ENCODE data around the gene ADISSP.

DNA sequence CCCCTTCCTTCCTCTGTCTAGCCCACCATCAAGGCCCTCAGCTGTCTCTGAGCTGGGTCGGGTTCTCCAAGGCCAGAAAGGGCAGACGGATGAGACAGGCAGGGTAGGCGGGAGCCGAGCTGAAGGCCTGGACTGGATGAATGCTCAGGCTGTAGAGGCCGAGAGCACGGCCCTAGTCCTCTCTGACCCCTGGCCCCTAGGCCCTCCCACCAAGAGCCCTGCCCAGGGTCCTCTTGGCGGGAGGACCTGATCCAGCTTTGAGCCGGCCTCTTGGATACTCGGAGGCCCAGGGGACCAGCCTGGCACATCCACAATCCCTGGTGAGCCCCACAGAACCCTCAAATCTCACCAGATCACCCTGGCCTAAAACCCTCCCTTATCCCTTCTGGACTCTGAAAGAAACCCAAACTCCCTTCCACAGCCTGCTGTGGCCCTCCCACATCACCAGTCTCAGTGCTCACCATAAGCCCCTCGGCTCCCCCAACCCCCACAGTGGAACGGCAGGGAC lies 8.2 kb downstream of the ADISSP start:
- TF ChIP-seq POLR2AphosphoS5 (IDR thresholded peaks at IDR 0.05; ENCODE audit: low read depth) (no peak), CREB1 (CRISPR knock-in tag; IDR thresholded peaks at IDR 0.05; ENCODE audit: low read depth) (no peak), EZH2 (IDR thresholded peaks at IDR 0.05; ENCODE audit: low read depth, unreplicated experiment) (no peak)
- TF ChIP-seq, protein P1, sequence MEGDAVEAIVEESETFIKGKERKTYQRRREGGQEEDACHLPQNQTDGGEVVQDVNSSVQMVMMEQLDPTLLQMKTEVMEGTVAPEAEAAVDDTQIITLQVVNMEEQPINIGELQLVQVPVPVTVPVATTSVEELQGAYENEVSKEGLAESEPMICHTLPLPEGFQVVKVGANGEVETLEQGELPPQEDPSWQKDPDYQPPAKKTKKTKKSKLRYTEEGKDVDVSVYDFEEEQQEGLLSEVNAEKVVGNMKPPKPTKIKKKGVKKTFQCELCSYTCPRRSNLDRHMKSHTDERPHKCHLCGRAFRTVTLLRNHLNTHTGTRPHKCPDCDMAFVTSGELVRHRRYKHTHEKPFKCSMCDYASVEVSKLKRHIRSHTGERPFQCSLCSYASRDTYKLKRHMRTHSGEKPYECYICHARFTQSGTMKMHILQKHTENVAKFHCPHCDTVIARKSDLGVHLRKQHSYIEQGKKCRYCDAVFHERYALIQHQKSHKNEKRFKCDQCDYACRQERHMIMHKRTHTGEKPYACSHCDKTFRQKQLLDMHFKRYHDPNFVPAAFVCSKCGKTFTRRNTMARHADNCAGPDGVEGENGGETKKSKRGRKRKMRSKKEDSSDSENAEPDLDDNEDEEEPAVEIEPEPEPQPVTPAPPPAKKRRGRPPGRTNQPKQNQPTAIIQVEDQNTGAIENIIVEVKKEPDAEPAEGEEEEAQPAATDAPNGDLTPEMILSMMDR (conservative IDR thresholded peaks at IDR 0.05; ENCODE audit: low read depth in 2 of 2): no peak

All from GM23338 (cell line).